GM23338 (cell line): ENCODE data around the gene DEUP1. TPM values are rescaled to one million over a fixed set of nuclear protein-coding genes. Genes with fewer than 3 reads are reported as not detected.
A peak's percentile ranks its signal among the peaks of the same experiment; 100 is the strongest.

ENCODE experiments used
- ATAC-seq: fragments of 200-7000 bp; cut with Tn5 transposase; 3 replicates; pipeline ENCODE4 v1.9.1; 2020
- DNase-seq: peaks from one replicate; pipeline ENCODE4 v3.0.0-alpha.2; 2015; ENCODE audit warnings: low spot score
- H2AFZ ChIP-seq: fragments of 200-600 bp; sonication (generic); 2 replicates; pipeline ENCODE4 v1.8.0; 2016; ENCODE audit warnings: antibody characterized with exemption, mild to moderate bottlenecking, moderate library complexity
- H3F3A ChIP-seq: fragments of 200-600 bp; sonication (generic); replicated peaks from 2 replicates; pipeline ENCODE4 v1.8.0; 2017; ENCODE audit warnings: antibody characterized with exemption, mixed run types, low read depth
- H3K27ac ChIP-seq: fragments of 200-600 bp; sonication (generic); 2 replicates; pipeline ENCODE4 v1.6.1; 2016; ENCODE audit warnings: low read depth
- H3K27me3 ChIP-seq: fragments of 200-600 bp; sonication (generic); 2 replicates; pipeline ENCODE4 v1.8.0; 2016; ENCODE audit warnings: mild to moderate bottlenecking, mixed run types, moderate library complexity; ENCODE audit not compliant: insufficient read depth
- H3K36me3 ChIP-seq: fragments of 200-600 bp; sonication (generic); 2 replicates; pipeline ENCODE4 v1.8.0; 2016; ENCODE audit warnings: mild to moderate bottlenecking; ENCODE audit not compliant: insufficient read depth
- H3K4me1 ChIP-seq: fragments of 200-600 bp; sonication (generic); 2 replicates; pipeline ENCODE4 v1.8.0; 2016; ENCODE audit warnings: mild to moderate bottlenecking, moderate library complexity; ENCODE audit not compliant: insufficient read depth
- H3K4me2 ChIP-seq: fragments of 200-600 bp; sonication (generic); 2 replicates; pipeline ENCODE4 v1.7.1; 2017; ENCODE audit warnings: mixed run types
- H3K4me3 ChIP-seq: fragments of 200-600 bp; sonication (generic); 2 replicates; pipeline ENCODE4 v1.6.1; 2016; ENCODE audit warnings: mixed run types
- H3K79me2 ChIP-seq: fragments of 200-600 bp; sonication (generic); replicated peaks from 2 replicates; pipeline ENCODE4 v1.8.0; 2017; ENCODE audit warnings: mild to moderate bottlenecking; ENCODE audit not compliant: insufficient read depth
- H3K9me2 ChIP-seq: fragments of 200-600 bp; sonication (generic); 2 replicates; pipeline ENCODE4 v1.8.0; 2017; ENCODE audit not compliant: insufficient read depth
- H4K20me1 ChIP-seq: fragments of 200-600 bp; sonication (generic); replicated peaks from 2 replicates; pipeline ENCODE4 v1.8.0; 2017; ENCODE audit warnings: mild to moderate bottlenecking; ENCODE audit not compliant: insufficient read depth
- H3K27ac Mint-ChIP-seq: 2 replicates; pipeline ENCODE4 v1.8.0; 2020; ENCODE audit warnings: inconsistent platforms, mild to moderate bottlenecking, moderate library complexity, mixed read lengths
- H3K27me3 Mint-ChIP-seq: 3 replicates; pipeline ENCODE4 v1.8.0; 2022; ENCODE audit warnings: low read depth, mild to moderate bottlenecking, moderate library complexity, mixed read lengths, inconsistent platforms; ENCODE audit not compliant: insufficient read depth, poor library complexity
- H3K36me3 Mint-ChIP-seq: 3 replicates; pipeline ENCODE4 v1.8.0; 2021; ENCODE audit warnings: low read depth, mild to moderate bottlenecking, inconsistent platforms, moderate library complexity, mixed read lengths
- H3K4me1 Mint-ChIP-seq: 3 replicates; pipeline ENCODE4 v1.8.0; 2020; ENCODE audit warnings: mild to moderate bottlenecking, inconsistent platforms, mixed read lengths
- H3K4me3 Mint-ChIP-seq: 3 replicates; pipeline ENCODE4 v1.8.0; 2021; ENCODE audit warnings: moderate library complexity, mild to moderate bottlenecking, inconsistent platforms, mixed read lengths
- H3K9me3 Mint-ChIP-seq: 3 replicates; pipeline ENCODE4 v1.8.0; 2020; ENCODE audit warnings: moderate library complexity, mild to moderate bottlenecking, inconsistent platforms, mixed read lengths
- CTCF ChIP-seq, 2 experiments: fragments of 200-600 bp in 1 of 2; sonication (generic) in 1 of 2; conservative IDR thresholded peaks; 2 replicates each; pipeline versions ENCODE4 v1.5.1 to v1.6.1; 2016 to 2017; ENCODE audit warnings: antibody characterized with exemption in 2 of 2, low read depth in 2 of 2, mild to moderate bottlenecking in 2 of 2, moderate library complexity in 1 of 2
- EZH2 ChIP-seq: fragments of 200-600 bp; sonication (generic); IDR thresholded peaks from one replicate; pipeline ENCODE4 v1.8.0; 2017; ENCODE audit warnings: antibody characterized with exemption, mild to moderate bottlenecking, low read depth; ENCODE audit not compliant: unreplicated experiment
- JUNB ChIP-seq: IDR thresholded peaks from one replicate; pipeline ENCODE4 v1.6.1; 2016; ENCODE audit warnings: antibody characterized with exemption; ENCODE audit not compliant: unreplicated experiment
- NANOG ChIP-seq: IDR thresholded peaks from 2 replicates; pipeline ENCODE4 v1.6.1; 2016; ENCODE audit warnings: antibody characterized with exemption, borderline replicate concordance
- POLR2AphosphoS5 ChIP-seq: IDR thresholded peaks from 2 replicates; pipeline ENCODE4 v1.6.1; 2016; ENCODE audit warnings: antibody characterized with exemption, low read depth
- REST ChIP-seq: IDR thresholded peaks from one replicate; pipeline ENCODE4 v1.6.1; 2018; ENCODE audit warnings: antibody characterized with exemption; ENCODE audit not compliant: unreplicated experiment
- ZNF114 ChIP-seq: fragments of 250-450 bp; sonication (Bioruptor Pico); IDR thresholded peaks from 2 replicates; pipeline ENCODE4 v1.5.0; 2020; ENCODE audit warnings: mild to moderate bottlenecking, moderate library complexity
- ZNF331 ChIP-seq: fragments of 250-450 bp; sonication (Bioruptor Pico); IDR thresholded peaks from 2 replicates; pipeline ENCODE4 v1.5.0; 2020; ENCODE audit warnings: low read depth, mild to moderate bottlenecking, moderate library complexity
- polyA plus RNA-seq: library from polyadenylated mRNA; unstranded; fragments of >200 nt; fragmentation: Nextera tagmentation; extraction: Ambion mirVana; gene quantifications from 2 replicates; pipeline ENCODE4 v1.2.1, GENCODE V29; 2016
- total RNA-seq: library from RNA; depleted of rRNA; stranded (reverse); fragments of >200 nt; shearing (Covaris generic); gene quantifications from 2 replicates; pipeline ENCODE4 v1.2.3, GENCODE V29; 2014

DEUP1 gene
- total and polyA plus RNA-seq, 2 experiments from 2014 or later, result 0.63 to 1.7 TPM

GRCh38 chr11:93403930-93404329, 73.4 kb downstream of the DEUP1 start:
- peaks cover 4% of the 10 kb centered on the region; the same call in 1 of the 2 replicates for H3K4me1 ChIP-seq
- H3K4me3 Mint-ChIP-seq, result no peak overlapping the region

More at GRCh38 chr11:93403930-93404329, 73.4 kb downstream of the DEUP1 start:
- Histone ChIP-seq H3K27me3 (no peaks in the 10 kb centered on the region), H3K4me2 (no peak overlapping the region), H4K20me1 (no peaks in the 10 kb centered on the region), H3K27ac (no peak overlapping the region), H2AFZ (no peak overlapping the region), H3K79me2 (no peaks in the 10 kb centered on the region), H3K9me2 (no peaks in the 10 kb centered on the region), H3K36me3 (no peaks in the 10 kb centered on the region), H3F3A (no peaks in the 10 kb centered on the region), H3K4me3 (no peak overlapping the region)
- ATAC-seq (peak; percentile 74), DNase-seq (peak; percentile 49)
- Mint-ChIP-seq H3K9me3 (no peaks in the 10 kb centered on the region), H3K27me3 (no peaks in the 10 kb centered on the region), H3K4me1 (peaks cover 5% of the 10 kb centered on the region; the same call in 2 of the 3 replicates), H3K36me3 (no peaks in the 10 kb centered on the region), H3K27ac (no peak overlapping the region)
- TF ChIP-seq JUNB (no peak), ZNF331 (CRISPR knock-in tag) (no peak), NANOG (no peak), POLR2AphosphoS5 (no peak), REST (no peak), EZH2 (no peak), CTCF (conservative IDR thresholded peaks at IDR 0.05; ENCODE audit: low read depth in 2 of 2) (no peak), ZNF114 (CRISPR knock-in tag) (no peak)
